COLO668 (cell line): ENCODE results near the gene C6orf62.
"Not testable (repeated sequence)": the region's sequence is repeated elsewhere in the genome, so short reads cannot be mapped to it uniquely, and the experiment has no call there.

Experiments
- DNase-seq: peaks from one replicate; lab custom pipeline; 2025; ENCODE audit not compliant: unreplicated experiment; lab: John Stamatoyannopoulos, UW

Gene C6orf62

GRCh38 chr6:24743265-24743943 lies 24.4 kb upstream of the C6orf62 start:
- no peak for DNase-seq

GRCh38 chr6:24742216-24742738 lies 23.3 kb upstream of the C6orf62 start:
- no peak for DNase-seq

- DNase-seq, result no peak
These were observed 21.9 kb upstream of the C6orf62 start for GRCh38 chr6:24740861-24741260.

- no peak for DNase-seq
These were observed 19.8 kb upstream of the C6orf62 start for GRCh38 chr6:24738741-24739140.

- not testable (repeated sequence) for DNase-seq
These were observed 15.8 kb upstream of the C6orf62 start for GRCh38 chr6:24734710-24735109.

- DNase-seq, result no peak
These were observed 15.2 kb upstream of the C6orf62 start for GRCh38 chr6:24734166-24734565.

- DNase-seq, result not testable (repeated sequence)
These were observed 12.6 kb upstream of the C6orf62 start for GRCh38 chr6:24731456-24732134.

- DNase-seq, result not testable (repeated sequence)
These were observed 11.7 kb upstream of the C6orf62 start for GRCh38 chr6:24730653-24731052.

- no peak for DNase-seq
These were observed 4.3 kb upstream of the C6orf62 start for GRCh38 chr6:24723270-24723669.

GRCh38 chr6:24721461-24722215 lies 2.7 kb upstream of the C6orf62 start:
- DNase-seq, result peak; percentile 79

GRCh38 chr6:24720604-24721460 lies 1.9 kb upstream of the C6orf62 start:
- peak; percentile 97 for DNase-seq

- DNase-seq, result peak; percentile 64
These were observed 1.2 kb upstream of the C6orf62 start for GRCh38 chr6:24720131-24720603.

GRCh38 chr6:24718449-24719124 lies 367 bp downstream of the C6orf62 start:
- DNase-seq, result no peak

GRCh38 chr6:24716602-24717148 lies 2.3 kb downstream of the C6orf62 start:
- DNase-seq, result not testable (repeated sequence)

GRCh38 chr6:24710519-24711303 lies 8.2 kb downstream of the C6orf62 start:
- DNase-seq, result no peak

GRCh38 chr6:24709014-24709711 lies 9.8 kb downstream of the C6orf62 start:
- no peak for DNase-seq

GRCh38 chr6:24708612-24709011 lies 10.3 kb downstream of the C6orf62 start:
- DNase-seq, result no peak

GRCh38 chr6:24704468-24704867 lies 14.5 kb downstream of the C6orf62 start:
- DNase-seq, result no peak
